GM12878 (cell line): ENCODE data around the gene TULP4. TPM values are rescaled to one million over a fixed set of nuclear protein-coding genes. Genes with fewer than 3 reads are reported as not detected.

Experiments used
- ATAC-seq: fragments of 200-7000 bp; cut with Tn5 transposase; 3 replicates; pipeline ENCODE4 v1.9.1; 2020; ENCODE audit warnings: mild to moderate bottlenecking, moderate library complexity
- BruUV-seq: library from RNA; stranded (reverse); fragments of 400-500 nt; replicated peaks from 2 replicates; lab custom pipeline; 2021; lab: Mats Ljungman, UMichigan
- CTCF ChIA-PET: fragments of 300-600 bp; sonication (Branson Sonifier 250); formaldehyde crosslinking; extraction: SDS; loops from one replicate; lab custom pipeline; 2021; ENCODE audit warnings: inconsistent platforms; lab: Yijun Ruan, JAX
- POLR2A ChIA-PET: fragments of 350-600 bp; formaldehyde crosslinking; extraction: SDS; loops from one replicate; lab custom pipeline; 2021; ENCODE audit warnings: inconsistent platforms; lab: Charles Lee
- RAD21 ChIA-PET: fragments of 300-600 bp; sonication (Branson Sonifier 250); formaldehyde crosslinking; loops from one replicate; lab custom pipeline; 2023; ENCODE audit warnings: antibody characterized with exemption; ENCODE audit not compliant: unreplicated experiment; lab: Charles Lee
- SMC1A ChIA-PET: fragments of 300-600 bp; sonication (Branson Sonifier 250); formaldehyde crosslinking; loops from one replicate; lab custom pipeline; 2023; ENCODE audit not compliant: unreplicated experiment, uncharacterized antibody; lab: Charles Lee
- DNase-seq: peaks from one replicate; pipeline ENCODE4 v3.0.0-alpha.2; 2011; ENCODE audit warnings: low read depth, low spot score
- FAIRE-seq: peaks from 3 replicates; lab custom pipeline; 2011; peaks lifted over from hg19 to GRCh38; lab: Jason Lieb, UNC
- H2AFZ ChIP-seq: 2 replicates; pipeline ENCODE4 v1.6.0; 2011; ENCODE audit warnings: low read depth, low read length, control low read depth; ENCODE audit not compliant: control insufficient read depth
- H3K27ac ChIP-seq: 2 replicates; pipeline ENCODE4 v1.5.1; 2011; ENCODE audit warnings: control low read depth; ENCODE audit not compliant: control insufficient read depth, insufficient read depth
- H3K27me3 ChIP-seq, 2 experiments: replicated peaks in 1 of 2; 2 replicates each; pipeline versions ENCODE4 v1.6.0 to v1.6.1; 2011; ENCODE audit warnings: low read length in 1 of 2; ENCODE audit not compliant: control insufficient read depth in 2 of 2, insufficient read depth in 2 of 2
- H3K36me3 ChIP-seq, 2 experiments: 2 replicates each; pipeline ENCODE4 v1.5.1; 2011; ENCODE audit warnings: low read length in 1 of 2; ENCODE audit not compliant: control insufficient read depth in 2 of 2, insufficient read depth in 2 of 2
- H3K4me1 ChIP-seq: 2 replicates; pipeline ENCODE4 v1.6.1; 2011; ENCODE audit warnings: mild to moderate bottlenecking, low read length, moderate library complexity, mixed read lengths; ENCODE audit not compliant: control insufficient read depth, insufficient read depth
- H3K4me2 ChIP-seq: 2 replicates; pipeline ENCODE4 v1.6.0; 2011; ENCODE audit warnings: control low read depth; ENCODE audit not compliant: control insufficient read depth, insufficient read depth
- H3K4me3 ChIP-seq: fragments of 200-600 bp; sonication (generic); 2 replicates; pipeline ENCODE4 v1.5.1; 2016
- H3K79me2 ChIP-seq: 2 replicates; pipeline ENCODE4 v1.6.0; 2011; ENCODE audit warnings: low read length; ENCODE audit not compliant: control insufficient read depth, insufficient read depth
- H3K9ac ChIP-seq: 2 replicates; pipeline ENCODE4 v1.8.0; 2011; ENCODE audit warnings: low read length, control low read depth, mixed read lengths; ENCODE audit not compliant: control insufficient read depth, insufficient read depth
- H3K9me3 ChIP-seq: replicated peaks from 3 replicates; pipeline ENCODE4 v1.5.1; 2011; ENCODE audit warnings: mild to moderate bottlenecking, low read length; ENCODE audit not compliant: control insufficient read depth, insufficient read depth
- H4K20me1 ChIP-seq: 2 replicates; pipeline ENCODE4 v1.6.0; 2011; ENCODE audit not compliant: control insufficient read depth, insufficient read depth
- ATF7 ChIP-seq: fragments of 450-650 bp; IDR thresholded peaks from 2 replicates; pipeline ENCODE4 v1.6.1; 2016; ENCODE audit warnings: low read depth, mild to moderate bottlenecking
- CBX3 ChIP-seq: fragments of 200-600 bp; sonication (generic); IDR thresholded peaks from 2 replicates; pipeline ENCODE4 v1.6.1; 2016; ENCODE audit warnings: low read depth, borderline replicate concordance
- CREM ChIP-seq: IDR thresholded peaks from 2 replicates; pipeline ENCODE4 v1.6.1; 2014; ENCODE audit warnings: antibody characterized with exemption, low read depth
- JUNB ChIP-seq: IDR thresholded peaks from 2 replicates; pipeline ENCODE4 v1.6.1; 2016; ENCODE audit warnings: antibody characterized with exemption, mild to moderate bottlenecking
- MTA2 ChIP-seq: fragments of 450-650 bp; IDR thresholded peaks from 2 replicates; pipeline ENCODE4 v1.6.1; 2016; ENCODE audit warnings: low read depth, mild to moderate bottlenecking, moderate library complexity
- NRF1 ChIP-seq: conservative IDR thresholded peaks from 2 replicates; pipeline ENCODE4 v1.6.1; 2011; ENCODE audit warnings: mild to moderate bottlenecking, low read depth, low read length, improper control_type of control experiment
- ZNF24 ChIP-seq: fragments of 450-650 bp; IDR thresholded peaks from 2 replicates; pipeline ENCODE4 v1.6.1; 2017; ENCODE audit warnings: antibody characterized with exemption, mild to moderate bottlenecking
- ZNF687 ChIP-seq: fragments of 450-650 bp; IDR thresholded peaks from 2 replicates; pipeline ENCODE4 v1.6.1; 2017; ENCODE audit warnings: mild to moderate bottlenecking, moderate library complexity
- WGBS: methylation state at CpG from one replicate; pipeline ENCODE4 v1.1.6; 2016; ENCODE audit warnings: low lambda C conversion rate; ENCODE audit not compliant: insufficient replicate concordance, insufficient coverage; ENCODE audit errors: missing lambda C conversion rate; 5-methylcytosine and 5-hydroxymethylcytosine counted together
- in situ Hi-C: fragments of 300-500 bp; cut with MboI; formaldehyde crosslinking; loops from 9 replicates; pipeline ENCODE4 v1.14.3; 2018; ENCODE audit warnings: mixed read lengths
- intact Hi-C: fragments of 100-400 bp; cut with micrococcal nuclease; formaldehyde crosslinking; loops from one replicate; pipeline ENCODE4 v1.14.2; 2022; ENCODE audit not compliant: unreplicated experiment
- polyA plus RNA-seq, 11 experiments: library from polyadenylated mRNA; depleted of rRNA in 4 of 11; unstranded in 6 of 11; stranded (reverse) in 5 of 11; fragments of >200 nt; fragmentation: Nextera tagmentation in 4 of 11; fragmentation: Illumina TruSeq in 1 of 11; extraction: Ambion mirVana in 4 of 11; extraction: Trizol in 1 of 11; gene quantifications; 1 replicate in 1 of 11; 2 replicates in 10 of 11; pipeline versions ENCODE4 v1.2.1 to v1.2.3, GENCODE V29; 2011 to 2016; ENCODE audit warnings: inconsistent platforms in 2 of 11, missing spikeins in 2 of 11, low read depth in 1 of 11
- total RNA-seq, 4 experiments: library from RNA; depleted of rRNA in 3 of 4; stranded (reverse); fragments of >200 nt in 3 of 4; fragmentation: Illumina TruSeq in 1 of 4; extraction: Trizol in 1 of 4; gene quantifications; 2 replicates each; pipeline versions ENCODE4 v1.2.1 to v1.2.3, GENCODE V29; 2013 to 2021
- TF ChIP-seq, protein P1 (sequence below): fragments of 450-650 bp; IDR thresholded peaks from 2 replicates; pipeline ENCODE4 v1.6.1; 2017; ENCODE audit warnings: borderline replicate concordance

Gene TULP4
- total and polyA plus RNA-seq, 10 of the 15 experiments (the other 5 are each of a cell fraction or from before 2014, with no cell fraction given), result 0.73 to 31.8 (median 14.0) TPM

DNA sequence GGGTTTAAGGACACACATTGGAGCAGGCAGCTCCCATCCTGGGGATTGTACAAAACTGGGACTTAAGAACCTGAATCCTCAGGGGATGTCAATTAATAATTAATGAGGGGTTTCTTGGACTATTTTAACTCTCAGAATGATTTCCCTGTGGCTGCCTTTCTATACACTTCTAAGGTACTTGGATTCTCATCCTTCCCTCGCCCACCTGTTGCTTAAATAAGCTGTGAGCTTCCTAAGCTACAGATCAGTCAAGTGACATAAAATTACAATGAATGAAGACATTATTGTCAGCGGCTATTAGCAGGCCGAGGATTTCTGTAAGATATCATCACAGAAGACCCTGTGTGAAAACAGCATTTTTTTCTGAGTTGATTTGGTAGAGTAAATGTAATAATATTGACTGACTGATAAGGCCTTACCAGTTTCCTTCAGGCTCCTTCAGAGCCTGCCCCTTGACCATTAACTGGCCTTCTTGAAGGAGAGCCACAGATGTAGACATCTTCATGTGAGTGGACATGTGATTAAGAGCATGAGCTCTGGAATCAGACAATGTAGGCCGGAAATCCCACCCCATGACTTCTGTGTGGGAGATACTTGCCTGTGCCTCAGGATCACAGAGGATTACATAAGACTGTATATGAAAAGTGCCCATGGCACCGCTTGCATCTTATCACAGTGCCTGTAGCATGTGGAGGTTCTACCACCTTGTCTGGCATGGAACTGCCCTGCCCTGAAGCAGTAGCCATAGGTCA is 101.7 kb downstream of the TULP4 start:
- in situ Hi-C loops (no loop called here), intact Hi-C loops (no loop called here)
- ChIA-PET RAD21 (no interaction called here), POLR2A (no interaction called here), CTCF (interaction anchor here (0.6 to 1.4 kb wide), 2 partner anchors 138 to 193 kb away, joined by 3 to 4 read pairs; no protein-coding TSS in a partner anchor), SMC1A (no interaction called here)
- no peak overlapping the region for H3K9ac ChIP-seq
- ATAC-seq, result no peak
- peaks cover 2 to 5% of the 10 kb centered on the region in 2 experiments; a peak in 3 of 4 replicates for H3K36me3 ChIP-seq
- no peaks in the 10 kb centered on the region for H3K27me3 ChIP-seq
- DNase-seq, result no peak
- H3K4me3 ChIP-seq, result no peak overlapping the region
- no peak overlapping the region for H3K4me2 ChIP-seq
- no TSS peak for BruUV-seq
- no peaks in the 10 kb centered on the region for H3K79me2 ChIP-seq
- no peak for FAIRE-seq
- H4K20me1 ChIP-seq, result no peaks in the 10 kb centered on the region; the same call in 1 of the 2 replicates
- H3K4me1 ChIP-seq, result no peaks in the 10 kb centered on the region; the same call in 1 of the 2 replicates
- H3K27ac ChIP-seq, result no peak overlapping the region
- no peak overlapping the region for H2AFZ ChIP-seq
- no peaks in the 10 kb centered on the region for H3K9me3 ChIP-seq
- TF ChIP-seq, protein P1, sequence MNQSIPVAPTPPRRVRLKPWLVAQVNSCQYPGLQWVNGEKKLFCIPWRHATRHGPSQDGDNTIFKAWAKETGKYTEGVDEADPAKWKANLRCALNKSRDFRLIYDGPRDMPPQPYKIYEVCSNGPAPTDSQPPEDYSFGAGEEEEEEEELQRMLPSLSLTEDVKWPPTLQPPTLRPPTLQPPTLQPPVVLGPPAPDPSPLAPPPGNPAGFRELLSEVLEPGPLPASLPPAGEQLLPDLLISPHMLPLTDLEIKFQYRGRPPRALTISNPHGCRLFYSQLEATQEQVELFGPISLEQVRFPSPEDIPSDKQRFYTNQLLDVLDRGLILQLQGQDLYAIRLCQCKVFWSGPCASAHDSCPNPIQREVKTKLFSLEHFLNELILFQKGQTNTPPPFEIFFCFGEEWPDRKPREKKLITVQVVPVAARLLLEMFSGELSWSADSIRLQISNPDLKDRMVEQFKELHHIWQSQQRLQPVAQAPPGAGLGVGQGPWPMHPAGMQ, result no peak
- no peak for TF ChIP-seq CBX3
- TF ChIP-seq ATF7, result no peak
- TF ChIP-seq CREM, result no peak
- TF ChIP-seq ZNF24, result no peak
- TF ChIP-seq MTA2, result no peak
- no peak for TF ChIP-seq NRF1
- no peak for TF ChIP-seq JUNB
- TF ChIP-seq ZNF687, result no peak
- WGBS, result 96% methylated on average over 5 of the region's 5 CpGs
